GM18526 (cell line): ENCODE results near the gene ABLIM1.

Source experiments
- POLR2A ChIP-seq: IDR thresholded peaks from 3 replicates; pipeline ENCODE4 v1.6.1; 2011; ENCODE audit not compliant: insufficient read length; ENCODE audit errors: extremely low read depth

Gene ABLIM1

DNA sequence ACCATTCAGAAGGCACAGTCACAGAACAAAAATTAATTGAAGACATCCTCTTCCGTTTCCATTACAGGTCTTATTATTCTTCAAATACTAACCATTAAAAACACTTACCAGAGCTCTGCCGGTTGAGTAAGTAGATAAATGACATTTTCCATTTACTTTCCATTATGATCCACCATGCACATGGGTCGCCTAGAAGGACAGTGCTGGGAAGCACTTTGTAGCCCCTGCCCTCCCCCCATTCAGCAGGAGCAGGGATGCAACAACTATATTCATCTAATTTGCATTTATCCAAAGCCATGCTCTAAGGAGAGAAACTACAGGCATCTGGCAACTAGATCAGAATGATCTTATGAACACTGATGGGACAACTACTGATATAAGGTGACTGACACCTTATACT is 177.0 kb downstream of the ABLIM1 start:
- TF ChIP-seq POLR2A: no peak

- no peak for TF ChIP-seq POLR2A
These were observed 178.2 kb downstream of the ABLIM1 start for GRCh38 chr10:114479836-114480235.

- TF ChIP-seq POLR2A: no peak
These were observed 178.8 kb downstream of the ABLIM1 start for GRCh38 chr10:114479307-114479706.

- TF ChIP-seq POLR2A: no peak
These were observed 179.8 kb downstream of the ABLIM1 start for GRCh38 chr10:114478281-114478680.

DNA sequence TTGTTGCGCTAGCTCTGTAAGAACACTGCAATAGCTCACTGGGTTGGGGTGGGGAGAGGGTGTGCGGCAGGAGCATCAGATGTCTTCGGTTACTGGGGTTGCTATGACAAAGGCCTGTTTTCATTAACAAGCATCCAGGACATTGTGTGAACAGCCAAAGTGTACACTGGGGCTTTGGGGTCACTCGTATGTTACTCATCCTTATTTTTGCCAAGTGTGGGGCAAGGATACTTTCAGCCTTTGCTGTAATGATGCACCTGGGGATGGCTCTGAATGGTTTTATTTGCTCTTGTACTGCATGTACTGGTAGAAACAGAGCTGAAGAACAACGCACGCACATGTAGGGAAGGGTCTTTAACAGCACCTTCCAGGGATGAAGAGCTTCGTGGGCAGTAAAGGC is 180.8 kb downstream of the ABLIM1 start:
- no peak for TF ChIP-seq POLR2A

DNA sequence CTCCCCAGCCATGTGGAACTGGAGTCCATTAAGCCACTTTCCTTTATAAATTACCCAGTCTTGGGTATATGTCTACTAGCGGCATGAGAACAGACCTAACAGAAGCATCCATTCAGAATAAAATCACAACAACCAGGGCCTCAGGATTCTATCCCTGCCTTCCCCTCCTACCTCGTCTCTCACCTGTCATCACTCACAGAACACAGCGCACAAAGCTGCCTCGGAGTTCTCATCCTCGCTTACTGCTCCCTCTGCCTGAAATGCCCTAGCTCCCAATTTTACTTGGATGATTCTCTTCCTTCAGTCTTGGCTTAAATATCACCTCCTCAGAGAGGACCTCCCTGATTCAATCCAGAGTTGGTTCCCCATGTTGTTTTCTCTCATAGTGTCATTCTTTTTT is 183.1 kb downstream of the ABLIM1 start:
- no peak for TF ChIP-seq POLR2A

DNA sequence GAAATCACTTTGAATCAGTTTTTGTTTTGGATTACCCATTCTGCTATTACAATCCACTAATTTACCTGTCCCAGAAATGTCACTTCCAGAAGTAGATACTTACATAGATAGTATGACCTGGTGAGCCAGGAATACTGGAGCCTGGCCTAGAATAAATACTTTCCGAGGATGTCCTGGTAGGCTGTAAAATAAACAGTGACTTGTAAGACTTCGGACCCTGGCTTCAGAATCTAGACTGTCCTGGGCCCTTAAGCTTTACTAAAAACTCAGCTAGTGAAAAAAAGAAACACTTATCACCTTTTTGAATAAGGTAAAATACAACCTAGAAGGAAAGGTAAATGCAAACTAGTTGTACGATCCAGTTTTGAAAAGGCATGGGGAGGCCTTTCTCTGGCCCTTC is 184.3 kb downstream of the ABLIM1 start:
- TF ChIP-seq POLR2A: no peak

- TF ChIP-seq POLR2A: no peak
These were observed 185.2 kb downstream of the ABLIM1 start for GRCh38 chr10:114472877-114473253.

GRCh38 chr10:114471906-114472876 is 185.9 kb downstream of the ABLIM1 start:
- TF ChIP-seq POLR2A: no peak

DNA sequence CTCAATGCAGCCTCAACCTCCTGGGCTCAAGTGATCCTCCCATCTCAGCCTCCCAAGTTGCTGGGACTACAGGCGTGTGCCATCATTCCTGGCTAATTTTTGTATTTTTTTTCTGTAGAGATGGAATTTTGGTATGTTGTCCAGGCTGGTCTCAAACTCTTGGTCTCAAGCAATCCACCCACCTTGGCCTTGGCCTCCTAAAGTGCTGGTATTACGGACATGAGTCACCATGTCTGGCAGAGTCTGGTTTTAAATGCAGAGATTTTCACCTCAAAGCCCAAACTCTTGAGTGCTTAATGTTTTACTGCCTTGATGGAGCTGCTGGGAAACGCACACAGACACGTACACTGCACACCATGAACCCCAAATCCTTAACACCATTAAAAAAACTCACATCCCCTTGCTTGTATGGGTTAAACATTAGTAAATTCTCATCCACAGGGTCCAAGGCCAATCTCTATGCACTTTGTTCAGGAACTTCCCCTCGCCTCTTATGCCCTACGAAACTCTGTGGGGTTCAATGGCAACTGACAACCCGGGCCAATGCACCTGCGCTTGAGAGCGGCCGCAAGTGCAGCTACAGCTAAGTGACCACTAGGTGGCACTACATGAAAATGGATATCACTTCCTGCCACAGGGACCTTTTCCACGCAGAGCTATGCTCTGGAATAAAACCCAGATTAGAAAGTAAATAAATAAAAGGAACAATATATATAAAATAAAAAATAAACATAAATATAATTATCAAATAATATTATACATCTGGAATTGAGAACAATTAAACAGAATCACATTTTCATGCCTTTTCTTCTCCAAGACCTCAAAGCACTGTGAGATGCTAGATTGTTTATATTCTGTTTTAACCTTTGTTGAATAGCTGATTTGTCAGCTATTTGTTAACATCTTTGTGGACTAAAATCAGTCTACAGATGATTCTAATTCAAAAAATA is 186.8 kb downstream of the ABLIM1 start:
- TF ChIP-seq POLR2A: no peak

GRCh38 chr10:114470361-114470760 is 187.7 kb downstream of the ABLIM1 start:
- no peak for TF ChIP-seq POLR2A

DNA sequence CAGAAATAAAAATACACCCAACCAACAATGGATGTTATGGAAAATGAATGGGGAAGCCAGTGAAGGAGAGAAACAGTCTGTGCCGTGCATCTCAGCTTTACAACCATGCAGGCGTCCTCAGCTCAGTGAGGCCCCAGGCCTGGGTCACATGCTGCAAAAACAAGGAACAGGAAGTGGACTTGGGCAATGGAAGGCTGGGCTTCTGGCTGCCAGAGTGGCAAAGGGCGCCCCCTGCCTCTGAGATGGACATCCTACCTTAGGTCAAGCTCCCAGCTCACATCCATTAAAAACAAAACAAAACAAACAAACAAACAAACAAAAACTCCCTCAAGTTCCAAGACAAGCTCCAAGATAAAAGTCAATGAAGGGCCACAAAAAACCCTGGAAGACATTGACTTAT is 199.1 kb downstream of the ABLIM1 start:
- no peak for TF ChIP-seq POLR2A

- TF ChIP-seq POLR2A: no peak
These were observed 199.7 kb downstream of the ABLIM1 start for GRCh38 chr10:114458216-114458920.

DNA sequence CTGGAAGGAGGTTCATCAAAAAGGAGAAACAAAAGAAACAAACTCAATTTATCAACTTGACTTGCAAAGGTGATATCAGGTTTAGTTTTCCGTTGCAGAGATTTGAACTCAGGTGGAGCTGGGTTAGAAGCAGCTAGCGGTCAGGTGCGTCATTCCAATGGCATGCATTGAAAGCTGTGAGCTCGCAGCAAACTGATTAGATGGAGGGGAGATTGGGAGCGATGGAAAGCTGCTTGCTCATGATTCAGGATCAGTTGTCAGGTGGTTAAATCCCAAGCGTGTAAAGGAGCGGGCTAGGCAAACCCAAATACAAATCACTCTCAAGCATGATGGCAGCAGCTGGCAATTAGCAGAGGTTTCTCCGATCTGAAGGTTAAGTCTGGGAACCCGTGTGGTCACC is 204.5 kb downstream of the ABLIM1 start:
- no peak for TF ChIP-seq POLR2A

DNA sequence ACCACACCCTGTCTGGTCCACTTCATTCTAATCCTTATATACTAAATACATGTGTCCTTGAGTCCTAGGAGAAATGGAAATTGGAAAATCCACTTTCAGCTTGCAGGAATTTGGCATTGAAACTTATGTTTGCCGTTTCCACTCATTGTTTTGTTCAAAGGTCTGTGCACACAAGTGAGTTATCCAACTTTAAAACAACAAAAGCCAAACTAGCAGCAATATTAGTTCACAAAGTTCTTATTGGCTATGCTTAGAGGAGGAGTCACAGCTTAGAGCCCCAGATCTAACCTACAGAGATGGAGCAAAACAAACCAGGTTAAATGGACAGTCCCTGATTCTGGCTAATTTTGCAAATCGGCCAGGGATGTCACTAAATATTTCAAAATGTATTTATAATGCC is 209.2 kb downstream of the ABLIM1 start:
- no peak for TF ChIP-seq POLR2A
